Measurements from ENCODE around the gene ZFP69.
A peak's percentile ranks its signal among the peaks of the same experiment; 100 is the strongest.

Gene ZFP69

GRCh38 chr1:40508375-40509341 is 31.6 kb downstream of the ZFP69 start, which contains the start of gene EXO5:
TSS of gene EXO5 (plus strand) at chr1:40508767. CDS start at chr1:40514545, 5,778 bp downstream.
- DNase-seq = peak; percentile 79 to 82

- no peak for DNase-seq
These were observed 42.4 kb downstream of the ZFP69 start for GRCh38 chr1:40519517-40519916.

- DNase-seq = peak; percentile 51 to 56
These were observed 53.8 kb downstream of the ZFP69 start for GRCh38 chr1:40530735-40531380.

- peak; percentile 96 to 98 for DNase-seq
These were observed 54.4 kb downstream of the ZFP69 start, which contains the start of gene ZNF684 for GRCh38 chr1:40531381-40532061. TSS of gene ZNF684 (plus strand) at chr1:40531637. CDS start at chr1:40533167, 1,530 bp downstream.

- DNase-seq = no peak
These were observed 54.9 kb downstream of the ZFP69 start for GRCh38 chr1:40532062-40532389.

- DNase-seq = peak; percentile 40 to 75
These were observed 55.8 kb downstream of the ZFP69 start for GRCh38 chr1:40532844-40533424.

- DNase-seq = no peak
These were observed 57.5 kb downstream of the ZFP69 start for GRCh38 chr1:40534589-40534988.

GRCh38 chr1:40535732-40536131 is 58.6 kb downstream of the ZFP69 start:
- DNase-seq = no peak

- DNase-seq = peak; percentile 45 to 70
These were observed 62.2 kb downstream of the ZFP69 start for GRCh38 chr1:40539338-40539737.
